HG02610 (cell line): ENCODE measurements around the gene ITPR1.

Source experiments
- ATAC-seq: cut with Tn5 transposase; IDR thresholded peaks from one replicate; pipeline ENCODE4 v1.9.1; 2021; ENCODE audit warnings: mild to moderate bottlenecking, moderate library complexity; ENCODE audit not compliant: unreplicated experiment

Gene ITPR1

DNA sequence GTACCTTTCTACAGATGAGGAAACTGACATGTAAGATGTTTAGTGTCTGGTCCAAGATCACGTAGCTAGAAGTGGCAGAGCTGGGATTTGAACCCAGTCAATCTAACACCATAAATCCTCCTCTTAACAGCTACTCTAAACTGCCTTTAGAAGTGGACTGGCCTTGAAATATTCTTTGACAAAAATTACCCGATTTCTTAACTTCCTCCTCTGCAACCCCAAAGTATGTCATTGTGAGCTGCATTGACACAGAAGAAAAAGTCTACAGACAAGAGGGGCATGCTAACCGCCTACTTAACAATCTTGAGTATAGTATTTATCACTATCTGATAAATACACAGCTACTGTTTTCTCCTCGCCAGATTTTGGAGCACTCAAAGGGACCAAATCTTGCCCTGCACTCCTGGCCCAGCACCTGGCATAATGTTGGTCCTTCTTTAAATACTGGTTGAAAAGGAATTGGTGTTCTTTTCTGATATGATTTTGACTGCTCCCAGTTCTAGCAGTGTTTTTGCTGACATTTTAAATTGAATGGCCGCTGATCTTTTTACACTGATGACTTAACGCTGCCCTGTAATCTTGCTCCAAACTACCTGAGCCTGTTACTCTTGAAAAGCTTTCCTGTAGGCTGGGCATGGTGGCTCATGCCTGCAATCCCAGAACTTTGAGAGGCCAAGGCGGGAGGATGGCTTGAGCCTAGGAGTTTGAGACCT, 36.9 kb downstream of the ITPR1 start:
- ATAC-seq = no peak

- no peak for ATAC-seq
These were observed 38.4 kb downstream of the ITPR1 start for GRCh38 chr3:4531478-4532025.

DNA sequence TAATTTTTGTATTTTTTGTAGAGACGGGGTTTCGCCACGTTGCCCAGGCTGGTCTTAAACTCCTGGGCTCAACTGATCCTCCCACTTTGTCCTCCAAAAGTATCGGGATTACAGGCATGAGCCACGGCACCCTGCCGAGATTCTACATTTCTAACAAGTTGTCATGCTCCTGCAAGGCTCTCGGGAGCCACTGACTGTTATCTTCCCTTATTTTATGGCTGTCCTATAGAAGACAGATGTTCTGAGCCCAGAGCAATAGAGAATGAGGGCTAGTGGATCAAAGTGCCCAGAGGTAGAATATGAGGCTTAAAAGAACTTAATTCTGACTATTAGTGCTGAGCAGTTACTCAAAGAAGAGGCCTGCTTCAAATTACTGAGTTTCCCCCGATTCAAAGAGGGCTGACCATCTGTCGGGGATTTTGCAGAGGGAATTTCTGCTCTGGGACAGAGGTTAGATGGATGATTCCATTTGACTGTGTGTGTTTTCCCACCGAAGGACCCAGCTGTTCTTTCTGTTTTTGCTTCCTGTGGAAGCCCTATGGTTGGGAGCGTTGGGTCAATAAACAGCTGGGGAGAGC, 39.5 kb downstream of the ITPR1 start:
- no peak for ATAC-seq

DNA sequence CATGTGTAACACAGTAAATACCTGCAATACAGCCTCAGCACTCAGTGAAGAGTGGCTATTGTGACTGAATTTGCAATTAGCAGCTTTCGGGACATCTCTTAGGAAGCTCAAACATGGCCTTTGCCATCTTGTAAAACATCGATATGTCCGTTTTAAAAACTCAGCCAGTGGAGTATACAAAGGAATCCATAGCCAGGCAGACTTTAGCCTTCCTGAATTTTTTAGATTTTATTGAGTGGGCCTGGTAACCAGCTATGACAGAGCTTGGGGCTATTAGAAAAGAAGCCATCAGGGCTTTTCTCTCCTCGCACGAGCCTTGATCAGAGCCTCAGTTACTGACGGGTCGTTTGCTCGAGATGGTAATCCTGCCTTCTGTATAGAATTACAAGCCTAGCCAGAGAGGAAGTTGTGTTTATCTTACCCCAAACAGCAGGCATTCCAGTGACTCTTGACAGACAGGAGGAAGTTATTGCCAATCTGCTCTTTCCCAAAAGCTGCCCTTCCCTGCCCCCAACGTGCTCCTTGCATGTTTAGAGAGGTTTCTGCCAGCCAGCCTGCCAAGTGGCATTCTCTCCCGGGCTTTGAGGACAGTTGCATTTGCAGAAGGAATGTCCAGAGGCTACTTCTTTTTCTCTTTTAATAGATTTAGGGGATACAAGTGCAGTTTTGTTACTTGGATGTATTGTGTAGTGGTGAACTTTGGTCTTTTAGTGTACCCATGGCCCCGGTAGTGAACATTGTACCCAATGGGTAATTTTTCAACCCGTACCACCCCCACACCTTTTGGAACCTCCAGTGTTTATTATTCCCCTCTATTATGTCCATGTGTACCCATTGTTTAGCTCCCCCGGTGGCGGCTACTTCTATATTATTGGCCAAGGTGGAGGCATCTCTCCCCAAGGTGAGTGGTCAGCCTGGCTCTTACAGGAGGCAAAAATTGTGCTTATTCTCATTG, 40.6 kb downstream of the ITPR1 start:
- no peak for ATAC-seq

- no peak for ATAC-seq
These were observed 41.8 kb downstream of the ITPR1 start for GRCh38 chr3:4534906-4535305.

DNA sequence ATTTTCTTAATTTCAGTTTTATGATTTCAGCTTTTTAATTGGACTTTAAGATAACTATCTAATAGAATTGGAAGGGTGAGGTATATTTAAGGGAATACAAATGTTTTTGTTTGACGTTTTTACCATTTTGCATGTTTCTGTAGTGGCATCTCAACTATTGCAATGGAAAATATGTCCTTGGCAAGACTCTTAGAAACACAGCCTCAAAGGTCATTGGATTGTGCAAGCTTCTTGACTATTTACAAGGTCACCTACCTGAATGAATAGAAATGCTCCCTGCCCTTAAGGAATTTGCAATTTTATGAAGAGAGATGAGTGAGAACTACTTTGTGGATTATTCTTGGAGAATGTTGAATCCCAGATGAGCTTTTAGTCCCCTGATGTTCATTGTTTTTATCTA, 43.1 kb downstream of the ITPR1 start:
- ATAC-seq = no peak

- no peak for ATAC-seq
These were observed 47.1 kb downstream of the ITPR1 start for GRCh38 chr3:4540267-4540666.

GRCh38 chr3:4543110-4543509, 50.0 kb downstream of the ITPR1 start:
- ATAC-seq = no peak

DNA sequence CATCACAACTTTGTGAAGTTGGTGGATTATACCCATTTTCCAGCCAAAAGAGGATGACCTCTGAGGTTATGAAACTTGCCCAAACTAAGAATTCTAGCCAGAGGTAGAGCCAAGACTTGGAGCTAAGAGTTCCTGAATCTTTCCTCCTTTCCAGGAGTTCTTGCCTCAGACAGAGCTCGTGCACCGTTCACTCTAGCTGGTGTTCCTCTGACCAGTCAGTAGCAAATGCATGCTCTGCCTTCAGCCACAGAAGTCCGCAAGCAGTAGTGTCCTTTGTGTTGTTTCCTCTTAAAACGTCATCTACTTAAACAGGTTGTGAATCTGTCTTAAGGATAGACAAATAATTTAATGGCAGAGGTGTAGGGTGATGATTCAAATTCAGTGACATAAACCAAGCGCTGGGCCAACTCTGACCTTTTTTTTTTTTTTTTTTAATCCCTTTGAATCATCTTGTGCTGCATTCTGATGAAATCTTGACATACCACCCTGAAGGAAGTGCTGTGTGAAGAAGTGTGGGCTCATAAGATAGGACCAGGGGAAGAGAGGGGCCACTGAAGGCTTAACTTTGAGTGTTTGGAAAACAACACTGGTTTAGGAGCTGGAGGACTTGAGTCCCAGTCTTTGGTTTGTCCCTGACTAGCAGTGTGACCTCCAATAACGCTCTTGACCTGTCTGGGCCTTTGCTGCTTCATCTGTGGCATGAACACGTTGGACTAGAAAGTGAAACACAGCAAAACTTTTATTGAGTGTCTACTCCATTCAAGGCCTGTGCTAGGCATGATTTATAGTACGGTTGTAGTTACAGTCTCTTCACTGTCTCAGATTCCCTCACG, 53.4 kb downstream of the ITPR1 start:
- ATAC-seq = no peak

GRCh38 chr3:4547799-4548198, 54.7 kb downstream of the ITPR1 start:
- no peak for ATAC-seq

DNA sequence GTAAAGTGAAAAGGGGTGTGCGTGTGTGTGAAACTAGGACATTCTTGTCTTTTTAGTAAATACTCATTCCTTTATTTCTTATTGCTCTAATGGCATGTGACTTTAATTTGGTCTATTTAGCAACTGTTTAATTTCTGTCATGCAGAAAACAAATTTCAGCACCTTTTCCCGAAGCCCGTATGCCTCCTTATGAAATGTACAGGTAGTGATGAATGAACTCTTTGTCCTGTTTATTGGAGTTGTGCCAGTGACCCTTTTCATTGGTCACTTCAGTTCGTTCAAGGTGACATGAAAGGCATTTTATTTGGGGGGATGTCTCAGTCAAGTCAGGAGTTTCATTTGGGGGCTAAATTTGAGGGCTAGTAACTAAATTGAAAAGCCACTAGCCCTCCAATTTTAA, 55.2 kb downstream of the ITPR1 start:
- ATAC-seq = no peak

DNA sequence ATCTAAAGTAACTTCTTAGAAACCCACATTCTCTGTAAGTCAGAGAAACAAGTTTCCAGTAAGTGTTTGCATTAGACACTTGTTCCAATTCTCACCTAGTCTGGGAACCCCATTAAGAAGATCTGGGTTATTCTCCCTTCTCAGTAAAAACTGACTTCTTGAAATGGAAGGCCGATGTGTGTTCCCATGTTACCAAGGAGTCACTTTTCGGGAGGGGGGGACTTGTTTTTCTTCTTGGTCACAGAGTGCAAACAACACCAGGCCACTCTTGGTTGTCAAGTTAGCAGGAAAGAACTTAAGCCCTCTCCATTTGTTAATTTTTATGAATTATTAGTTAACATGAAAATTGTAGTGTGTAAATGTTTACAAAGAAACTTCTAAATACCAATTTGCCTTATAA, 55.6 kb downstream of the ITPR1 start:
- ATAC-seq = no peak

DNA sequence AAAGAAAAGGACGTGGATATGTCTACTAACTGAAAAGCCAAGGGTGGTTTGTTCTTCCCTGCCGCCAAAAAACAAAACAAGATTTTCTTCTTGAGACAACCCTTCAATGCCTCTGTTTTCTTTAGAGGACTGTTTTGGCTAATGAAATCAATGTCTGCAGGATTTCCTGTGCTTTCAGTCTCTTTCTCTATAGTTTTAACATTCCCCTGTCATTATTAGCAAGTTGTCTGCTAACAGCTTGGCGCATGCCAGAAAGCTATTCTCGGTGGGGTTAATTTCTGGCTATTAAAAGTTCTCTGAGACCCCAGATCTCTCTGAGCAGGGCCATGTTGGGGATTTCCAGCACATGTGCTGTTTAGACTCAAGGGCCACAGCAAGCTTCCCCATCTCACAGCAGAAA, 56.7 kb downstream of the ITPR1 start:
- no peak for ATAC-seq

DNA sequence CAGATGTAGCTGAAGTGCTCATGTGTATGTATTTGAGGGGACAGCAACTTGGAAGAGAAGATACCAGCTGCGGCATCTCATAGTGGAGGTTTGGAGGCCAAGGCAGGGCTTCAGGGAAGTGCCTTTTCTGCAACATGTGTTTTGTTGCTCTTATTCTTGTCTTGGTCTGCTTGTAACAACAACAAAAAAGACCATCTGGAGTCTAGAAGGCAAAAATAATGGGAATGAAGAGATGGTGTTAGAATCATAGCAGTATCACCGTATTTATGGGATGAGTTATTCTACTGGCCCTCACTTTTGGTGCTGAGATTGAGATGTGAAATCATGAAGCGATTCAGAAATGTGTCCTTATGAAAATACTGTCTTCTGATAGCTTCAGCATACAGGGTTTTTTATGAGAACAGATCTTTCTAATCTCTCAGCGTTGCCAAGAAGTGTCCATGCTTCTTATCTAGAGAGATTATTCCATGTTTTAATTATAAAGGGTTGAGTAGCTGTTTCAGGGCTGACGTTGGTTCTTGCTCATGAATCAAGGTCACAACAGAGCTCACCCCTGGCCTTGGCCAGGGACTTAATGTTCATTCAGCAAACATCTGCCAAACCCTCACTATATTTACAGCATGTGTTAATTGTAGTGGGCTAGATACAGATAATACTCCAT, 58.0 kb downstream of the ITPR1 start:
- ATAC-seq = no peak

GRCh38 chr3:4551794-4552442, 58.8 kb downstream of the ITPR1 start:
- no peak for ATAC-seq

DNA sequence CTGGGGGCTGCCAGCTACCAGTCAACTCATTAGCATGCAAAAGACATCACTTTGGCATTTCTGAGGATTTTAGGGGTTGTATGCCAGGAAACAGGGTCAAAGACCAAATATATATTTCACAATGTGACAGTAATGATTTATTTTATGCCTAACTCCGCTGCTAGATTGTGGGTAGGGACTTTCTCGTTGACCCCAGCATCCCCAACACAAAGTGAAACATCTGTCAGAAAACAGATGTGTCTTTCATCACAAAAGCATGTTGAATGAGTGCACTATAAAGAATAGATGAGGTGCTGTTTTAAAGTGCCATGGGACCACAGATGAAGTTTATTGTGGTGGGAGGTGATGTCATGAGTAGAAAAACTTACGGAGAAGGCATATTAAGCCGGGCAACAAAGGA, 59.7 kb downstream of the ITPR1 start:
- no peak for ATAC-seq

- ATAC-seq = no peak
These were observed 68.5 kb downstream of the ITPR1 start for GRCh38 chr3:4561661-4562060.

DNA sequence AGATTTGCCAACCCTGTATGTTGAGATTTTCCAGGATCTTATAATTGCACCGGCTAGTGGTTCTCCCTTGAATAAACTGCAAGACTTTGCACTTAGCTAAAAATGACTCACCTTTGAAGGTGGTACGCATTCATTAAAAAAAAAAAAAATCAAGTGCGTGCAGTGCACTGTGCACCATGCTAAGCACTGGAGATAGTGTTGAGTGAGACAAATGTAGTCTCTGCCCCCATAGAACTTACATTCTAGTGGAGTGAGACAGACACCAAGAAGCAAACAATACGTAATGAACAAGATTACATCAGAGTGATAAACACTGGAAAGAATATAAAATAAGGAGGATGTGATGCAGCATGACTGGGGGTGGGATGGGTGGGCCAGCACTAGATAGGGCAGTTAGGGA, 69.4 kb downstream of the ITPR1 start:
- no peak for ATAC-seq

GRCh38 chr3:4564270-4564669, 71.1 kb downstream of the ITPR1 start:
- ATAC-seq = no peak
